Transverse colon (tissue), 4 donors: ENCODE results near the gene MTTP. TPM values are rescaled to one million over a fixed set of nuclear protein-coding genes. Genes with fewer than 3 reads are reported as not detected.

Experiments used
- DNase-seq: peaks from one replicate; pipeline ENCODE4 v3.0.0-alpha.2; 2019
- H3K27ac ChIP-seq, 4 donors: fragments of 200-600 bp; sonication (generic); 2 replicates each; pipeline ENCODE4 v1.5.1; 2016 to 2018; ENCODE audit warnings: inconsistent platforms in 4 of 4
- H3K27me3 ChIP-seq: fragments of 200-600 bp; sonication (generic); 2 replicates; pipeline ENCODE4 v1.5.1; 2017; ENCODE audit warnings: inconsistent platforms
- H3K36me3 ChIP-seq, 4 donors: fragments of 200-600 bp; sonication (generic); 2 replicates each; pipeline ENCODE4 v1.5.1; 2017 to 2019; ENCODE audit warnings: inconsistent platforms in 4 of 4
- H3K4me1 ChIP-seq, 4 donors: fragments of 200-600 bp; sonication (generic); 2 replicates each; pipeline ENCODE4 v1.5.1; 2017 to 2020; ENCODE audit warnings: inconsistent platforms in 4 of 4
- H3K4me3 ChIP-seq, 4 donors: fragments of 200-600 bp; sonication (generic); 1 replicate in 1 of 4; 2 replicates in 3 of 4; pipeline versions ENCODE4 v1.5.1 to v1.6.1; 2017 to 2019; ENCODE audit warnings: inconsistent platforms in 4 of 4
- H3K9me3 ChIP-seq, 2 donors: fragments of 200-600 bp; sonication (generic); 2 replicates each; pipeline ENCODE4 v1.5.1; 2017 to 2019; ENCODE audit warnings: inconsistent platforms in 2 of 2
- EP300 ChIP-seq: sonication (generic); formaldehyde crosslinking; IDR thresholded peaks from one replicate; pipeline ENCODE4 v1.6.1; 2017; ENCODE audit warnings: antibody characterized with exemption, low read depth
- POLR2A ChIP-seq: fragments of 450-650 bp; IDR thresholded peaks from one replicate; pipeline ENCODE4 v1.6.1; 2016; ENCODE audit warnings: antibody characterized with exemption, mild to moderate bottlenecking, moderate library complexity
- POLR2AphosphoS5 ChIP-seq, 3 donors: sonication (generic); formaldehyde crosslinking; IDR thresholded peaks; one replicate each; pipeline ENCODE4 v1.6.1; 2016; ENCODE audit warnings: antibody characterized with exemption in 3 of 3
- WGBS, 2 donors: methylation state at CpG; one replicate each; pipeline ENCODE4 v1.1.5; 2018; ENCODE audit warnings: low coverage in 1 of 2; 5-methylcytosine and 5-hydroxymethylcytosine counted together
- in situ Hi-C, 4 donors: fragments of 200-750 bp; cut with MboI; loops; one replicate each; pipeline versions ENCODE4 v1.15.0 to v1.15.1; 2017; ENCODE audit warnings: low sequenced_read_pairs in 3 of 4, low pct_ligation_motif_present in 1 of 4, low pct_unique_long_range_greater_than_20kb in 1 of 4
- intact Hi-C: fragments of 100-400 bp; cut with DNase I; formaldehyde crosslinking; loops from one replicate; pipeline ENCODE4 v1.15.1; 2023; ENCODE audit warnings: low total_unique reads
- total RNA-seq, 4 donors: library from RNA; depleted of rRNA; stranded (reverse); fragments of >200 nt; gene quantifications; one replicate each; pipeline ENCODE4 v1.1.0, GENCODE V29; 2016
- TF ChIP-seq, protein P1 (sequence below), 5 experiments: fragments of 200-600 bp in 3 of 5; fragments of 450-650 bp in 2 of 5; sonication (generic) in 3 of 5; IDR thresholded peaks; 1 replicate in 2 of 5; 2 replicates in 3 of 5; pipeline ENCODE4 v1.5.1; 2016 to 2017; ENCODE audit warnings: antibody characterized with exemption in 5 of 5, inconsistent platforms in 3 of 5, mild to moderate bottlenecking in 2 of 5, moderate library complexity in 1 of 5

Gene MTTP
- total RNA-seq, 4 donors from 2014 or later: 0.41 TPM; not detected in 3

GRCh38 chr4:99653916-99654315, 79.3 kb downstream of the MTTP start:
- no peak overlapping the region for H3K4me3 ChIP-seq
- WGBS, 2 donors: 80% methylated on average over 9 of the region's 9 CpGs; no CpG with 5 or more reads in 1 of the 2 donors
- H3K4me1 ChIP-seq: peaks cover 0 to 5% (median 0%) of the 10 kb centered on the region in 4 donors
- in situ Hi-C loops: no loop called here
- TF ChIP-seq EP300 (no peak), POLR2A (no peak), POLR2AphosphoS5 (IDR thresholded peaks at IDR 0.05) (no peak)
- TF ChIP-seq, protein P1, sequence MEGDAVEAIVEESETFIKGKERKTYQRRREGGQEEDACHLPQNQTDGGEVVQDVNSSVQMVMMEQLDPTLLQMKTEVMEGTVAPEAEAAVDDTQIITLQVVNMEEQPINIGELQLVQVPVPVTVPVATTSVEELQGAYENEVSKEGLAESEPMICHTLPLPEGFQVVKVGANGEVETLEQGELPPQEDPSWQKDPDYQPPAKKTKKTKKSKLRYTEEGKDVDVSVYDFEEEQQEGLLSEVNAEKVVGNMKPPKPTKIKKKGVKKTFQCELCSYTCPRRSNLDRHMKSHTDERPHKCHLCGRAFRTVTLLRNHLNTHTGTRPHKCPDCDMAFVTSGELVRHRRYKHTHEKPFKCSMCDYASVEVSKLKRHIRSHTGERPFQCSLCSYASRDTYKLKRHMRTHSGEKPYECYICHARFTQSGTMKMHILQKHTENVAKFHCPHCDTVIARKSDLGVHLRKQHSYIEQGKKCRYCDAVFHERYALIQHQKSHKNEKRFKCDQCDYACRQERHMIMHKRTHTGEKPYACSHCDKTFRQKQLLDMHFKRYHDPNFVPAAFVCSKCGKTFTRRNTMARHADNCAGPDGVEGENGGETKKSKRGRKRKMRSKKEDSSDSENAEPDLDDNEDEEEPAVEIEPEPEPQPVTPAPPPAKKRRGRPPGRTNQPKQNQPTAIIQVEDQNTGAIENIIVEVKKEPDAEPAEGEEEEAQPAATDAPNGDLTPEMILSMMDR (IDR thresholded peaks at IDR 0.05): no peak
- intact Hi-C loops: no loop called here
- no peaks in the 10 kb centered on the region for H3K36me3 ChIP-seq
- no peak for DNase-seq
- H3K27ac ChIP-seq: no peak overlapping the region
- H3K9me3 ChIP-seq: no peaks in the 10 kb centered on the region
- no peaks in the 10 kb centered on the region for H3K27me3 ChIP-seq

DNA sequence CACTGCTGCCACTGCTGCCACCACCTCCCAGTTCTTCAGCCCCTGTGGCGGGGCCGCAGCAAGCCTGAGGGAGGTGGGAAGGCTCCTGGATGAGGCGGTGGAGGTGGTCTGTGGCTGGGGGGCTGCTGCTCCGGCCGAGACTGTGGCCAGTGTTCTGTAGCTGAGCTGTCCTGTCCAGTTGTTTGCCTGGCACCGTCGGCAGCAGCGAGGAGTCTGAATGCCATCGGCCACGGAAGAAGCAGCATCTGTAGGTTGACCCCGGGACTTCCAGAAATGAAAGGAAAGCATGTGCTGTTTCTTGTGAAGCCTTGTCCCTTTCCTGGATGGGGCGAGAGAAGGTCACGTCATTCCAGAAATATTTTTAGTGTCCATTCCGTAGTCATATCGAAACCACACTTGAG, 79.7 kb downstream of the MTTP start:
- Histone ChIP-seq H3K27ac (no peak overlapping the region), H3K4me1 (peaks cover 0 to 5% (median 0%) of the 10 kb centered on the region in 4 donors), H3K4me3 (no peak overlapping the region), H3K9me3 (no peaks in the 10 kb centered on the region), H3K36me3 (no peaks in the 10 kb centered on the region), H3K27me3 (no peaks in the 10 kb centered on the region)
- intact Hi-C loops: no loop called here
- DNase-seq: no peak
- 82 to 87% methylated on average over 5 to 15 of the region's 15 CpGs for WGBS, 2 donors
- in situ Hi-C loops: no loop called here
- TF ChIP-seq, protein P1 (IDR thresholded peaks at IDR 0.05): no peak
- TF ChIP-seq POLR2AphosphoS5 (IDR thresholded peaks at IDR 0.05) (no peak), EP300 (no peak), POLR2A (no peak)

DNA sequence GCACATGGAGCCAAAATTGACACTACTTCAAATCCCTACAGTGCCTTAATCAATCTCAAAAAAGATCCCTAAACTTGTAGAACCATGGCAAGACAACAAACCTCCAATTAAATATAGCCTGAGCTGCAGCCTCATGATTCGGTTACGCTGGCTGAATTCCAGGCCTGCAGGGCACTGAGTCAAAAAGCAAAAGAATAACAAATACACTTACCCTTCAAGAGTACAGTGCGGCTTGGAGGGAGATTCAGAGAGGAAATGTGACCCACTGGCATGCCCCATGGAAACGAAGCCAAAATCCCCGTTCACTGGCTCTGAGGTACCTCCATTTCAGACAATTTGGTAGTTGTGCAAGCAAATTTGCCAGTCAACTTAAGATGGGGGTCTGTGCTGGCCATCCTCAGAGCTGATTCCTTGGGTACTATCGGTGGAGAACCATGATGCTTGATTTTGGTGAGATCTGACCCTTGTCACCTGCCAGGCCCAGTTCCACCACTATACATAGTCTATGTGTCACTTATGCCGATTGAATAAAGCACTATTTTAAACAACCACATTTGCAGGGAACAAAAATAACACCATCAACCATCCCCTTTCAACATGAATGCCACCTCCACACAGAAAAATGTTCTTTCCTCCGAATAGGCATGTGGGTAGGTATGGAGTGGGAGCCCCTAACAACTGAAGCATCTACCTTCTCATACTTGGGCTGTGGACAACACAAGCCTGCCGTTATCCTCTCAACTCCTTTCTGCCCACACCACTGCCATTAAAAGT, 80.9 kb downstream of the MTTP start:
- TF ChIP-seq EP300: no peak
- no peak for TF ChIP-seq POLR2AphosphoS5 (IDR thresholded peaks at IDR 0.05)
- TF ChIP-seq, protein P1 (IDR thresholded peaks at IDR 0.05): no peak
- TF ChIP-seq POLR2A: no peak
- DNase-seq: no peak
- Histone ChIP-seq H3K27ac (no peak overlapping the region), H3K27me3 (no peaks in the 10 kb centered on the region), H3K4me1 (peaks cover 0 to 5% (median 0%) of the 10 kb centered on the region in 4 donors), H3K36me3 (no peaks in the 10 kb centered on the region), H3K4me3 (no peak overlapping the region), H3K9me3 (no peaks in the 10 kb centered on the region)
- in situ Hi-C loops (no loop called here), intact Hi-C loops (no loop called here)
- 66 to 79% methylated on average over 6 to 9 of the region's 9 CpGs for WGBS, 2 donors

DNA sequence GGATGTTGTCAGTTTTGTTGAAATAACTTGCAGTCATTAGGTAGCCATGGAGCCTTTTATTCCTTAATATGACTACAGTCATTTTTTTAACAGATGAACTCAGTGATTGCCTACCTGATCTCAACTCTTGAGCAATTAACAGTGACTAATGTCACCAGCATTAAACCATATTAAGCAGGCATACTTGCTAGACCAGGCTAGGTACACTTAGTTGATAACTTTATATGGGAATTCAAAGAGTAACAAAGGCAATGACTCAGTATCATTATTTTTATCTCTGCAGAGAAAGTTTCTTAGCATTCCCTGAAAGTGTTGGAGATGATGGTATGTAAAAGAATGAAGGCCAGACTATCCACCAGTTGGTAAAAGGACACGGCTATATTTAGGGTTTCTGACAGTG, 83.2 kb downstream of the MTTP start, which contains the start of gene C4orf54:
Gene C4orf54 (minus strand): TSS at position 31 of the 400 bp plus-strand sequence. CDS start 3,180 bp downstream, outside the sequence.
- no peak for DNase-seq
- no peak within 1 kb of the TSS for H3K27ac ChIP-seq
- intact Hi-C loops (no loop called here), in situ Hi-C loops (no loop called here)
- no peaks in the 10 kb centered on the region for H3K27me3 ChIP-seq
- no peaks in the 10 kb centered on the region for H3K36me3 ChIP-seq
- WGBS, 2 donors: 64 to 73% methylated on average over 1 of the region's 1 CpG
- TF ChIP-seq POLR2A: no peak
- no peak for TF ChIP-seq POLR2AphosphoS5 (IDR thresholded peaks at IDR 0.05)
- no peak for TF ChIP-seq EP300
- TF ChIP-seq, protein P1 (IDR thresholded peaks at IDR 0.05): no peak
- H3K9me3 ChIP-seq: no peaks in the 10 kb centered on the region
- no peak within 1 kb of the TSS for H3K4me3 ChIP-seq
- peaks cover 0 to 5% (median 0%) of the 10 kb centered on the region in 4 donors for H3K4me1 ChIP-seq
